HEK293 (cell line): ENCODE data around the gene SMTNL2.

Experiments used
- CTCF ChIA-PET: fragments of 350-600 bp; formaldehyde crosslinking; extraction: SDS; loops from one replicate; lab custom pipeline; 2021; ENCODE audit warnings: antibody characterized with exemption; lab: Yijun Ruan, JAX
- POLR2A ChIA-PET: fragments of 300-600 bp; formaldehyde crosslinking; extraction: SDS; loops from one replicate; lab custom pipeline; 2020; ENCODE audit warnings: antibody characterized with exemption, inconsistent platforms; lab: Yijun Ruan, JAX
- H3K27ac ChIP-seq: fragments of 200-500 bp; sonication (Bioruptor generic); 2 replicates; pipeline ENCODE4 v1.5.1; 2014; ENCODE audit warnings: low read depth, low read length, control low read depth, inconsistent platforms; ENCODE audit errors: extremely low read depth
- H3K36me3 ChIP-seq, 2 experiments: fragments of 200-500 bp in 1 of 2; sonication (Bioruptor generic) in 1 of 2; 1 replicate in 1 of 2; 2 replicates in 1 of 2; pipeline ENCODE4 v1.5.1; 2014 to 2017; ENCODE audit warnings: inconsistent platforms in 2 of 2, low read length in 2 of 2; ENCODE audit not compliant: control insufficient read depth in 2 of 2, insufficient read depth in 1 of 2
- H3K4me1 ChIP-seq: fragments of 200-500 bp; sonication (Bioruptor generic); 2 replicates; pipeline ENCODE4 v1.5.1; 2014; ENCODE audit warnings: mild to moderate bottlenecking, low read length, inconsistent platforms; ENCODE audit not compliant: control insufficient read depth, insufficient read depth
- H3K4me3 ChIP-seq: 2 replicates; pipeline ENCODE4 v1.5.1; 2011; ENCODE audit warnings: low read depth, mild to moderate bottlenecking, control low read depth, low read length, moderate library complexity
- H3K9me3 ChIP-seq: fragments of 200-500 bp; sonication (Bioruptor generic); 2 replicates; pipeline ENCODE4 v1.5.1; 2014; ENCODE audit warnings: low read depth, low read length, inconsistent platforms; ENCODE audit not compliant: control insufficient read depth, insufficient read depth
- BCL11B ChIP-seq: fragments of 450-650 bp; formaldehyde crosslinking; IDR thresholded peaks from 2 replicates; pipeline ENCODE4 v1.5.1; 2016; ENCODE audit warnings: low read depth, missing biosample characterization, missing genetic modification characterization
- HOXA7 ChIP-seq: sonication (generic); formaldehyde crosslinking; IDR thresholded peaks from 2 replicates; pipeline ENCODE4 v1.8.1; 2022; ENCODE audit warnings: missing genetic modification reagents, borderline replicate concordance
- TRIM28 ChIP-seq: IDR thresholded peaks from 2 replicates; pipeline ENCODE4 v1.6.1; 2011; ENCODE audit warnings: low read length, control low read depth, borderline replicate concordance
- ZFP69B ChIP-seq: fragments of 450-650 bp; formaldehyde crosslinking; IDR thresholded peaks from 2 replicates; pipeline ENCODE4 v1.5.1; 2016; ENCODE audit warnings: missing biosample characterization, missing genetic modification characterization
- ZIC2 ChIP-seq: fragments of 450-650 bp; formaldehyde crosslinking; IDR thresholded peaks from 2 replicates; pipeline ENCODE4 v1.5.1; 2016; ENCODE audit warnings: missing biosample characterization, missing genetic modification characterization
- ZNF114 ChIP-seq: fragments of 450-650 bp; formaldehyde crosslinking; IDR thresholded peaks from 2 replicates; pipeline ENCODE4 v1.5.0; 2017; ENCODE audit warnings: missing biosample characterization, missing genetic modification characterization
- ZNF132 ChIP-seq: fragments of 450-650 bp; formaldehyde crosslinking; IDR thresholded peaks from 2 replicates; pipeline ENCODE4 v1.5.1; 2017; ENCODE audit warnings: missing biosample characterization, missing genetic modification characterization, borderline replicate concordance
- ZNF146 ChIP-seq: fragments of 450-650 bp; formaldehyde crosslinking; IDR thresholded peaks from 2 replicates; pipeline ENCODE4 v1.5.1; 2016; ENCODE audit warnings: missing biosample characterization, missing genetic modification characterization
- ZNF292 ChIP-seq: fragments of 450-650 bp; formaldehyde crosslinking; IDR thresholded peaks from 2 replicates; pipeline ENCODE4 v1.5.1; 2016; ENCODE audit warnings: low read depth, missing biosample characterization, missing genetic modification characterization, borderline replicate concordance
- ZNF37A ChIP-seq: fragments of 450-650 bp; IDR thresholded peaks from 2 replicates; pipeline ENCODE4 v1.5.1; 2018; ENCODE audit warnings: missing biosample characterization, missing genetic modification characterization
- ZNF555 ChIP-seq: fragments of 450-650 bp; formaldehyde crosslinking; conservative IDR thresholded peaks from 2 replicates; pipeline ENCODE4 v1.5.1; 2017; ENCODE audit warnings: missing biosample characterization, mild to moderate bottlenecking, missing genetic modification characterization, inconsistent platforms
- ZNF571 ChIP-seq: fragments of 450-650 bp; formaldehyde crosslinking; IDR thresholded peaks from 2 replicates; pipeline ENCODE4 v1.5.0; 2017; ENCODE audit warnings: missing biosample characterization, missing genetic modification characterization
- ZNF677 ChIP-seq: fragments of 450-650 bp; IDR thresholded peaks from 2 replicates; pipeline ENCODE4 v1.5.0; 2018; ENCODE audit warnings: missing biosample characterization, mild to moderate bottlenecking, missing genetic modification characterization, moderate library complexity
- ZNF701 ChIP-seq: fragments of 450-650 bp; formaldehyde crosslinking; IDR thresholded peaks from 2 replicates; pipeline ENCODE4 v1.5.1; 2016; ENCODE audit warnings: missing biosample characterization, missing genetic modification characterization
- TF ChIP-seq, protein P1 (sequence below): fragments of 450-650 bp; formaldehyde crosslinking; IDR thresholded peaks from 2 replicates; pipeline ENCODE4 v1.5.1; 2016; ENCODE audit warnings: missing biosample characterization, missing genetic modification characterization
- TF ChIP-seq, protein P2 (sequence below): fragments of 450-650 bp; formaldehyde crosslinking; IDR thresholded peaks from 2 replicates; pipeline ENCODE4 v1.5.0; 2017; ENCODE audit warnings: missing biosample characterization, missing genetic modification characterization, borderline replicate concordance
- TF ChIP-seq, protein P3 (sequence below): fragments of 450-650 bp; formaldehyde crosslinking; IDR thresholded peaks from 2 replicates; pipeline ENCODE4 v1.5.1; 2016; ENCODE audit warnings: missing biosample characterization, missing genetic modification characterization, low read depth
- TF ChIP-seq, protein P4 (sequence below): fragments of 450-650 bp; formaldehyde crosslinking; IDR thresholded peaks from 2 replicates; pipeline ENCODE4 v1.5.1; 2016; ENCODE audit warnings: missing biosample characterization, missing genetic modification characterization, low read depth
- TF ChIP-seq, protein P5 (sequence below): fragments of 450-650 bp; formaldehyde crosslinking; IDR thresholded peaks from 2 replicates; pipeline ENCODE4 v1.5.1; 2017; ENCODE audit warnings: missing biosample characterization, missing genetic modification characterization
- TF ChIP-seq, protein P6 (sequence below): fragments of 450-650 bp; formaldehyde crosslinking; IDR thresholded peaks from 2 replicates; pipeline ENCODE4 v1.5.1; 2017; ENCODE audit warnings: missing biosample characterization, mild to moderate bottlenecking, missing genetic modification characterization, moderate library complexity

The SMTNL2 gene

DNA sequence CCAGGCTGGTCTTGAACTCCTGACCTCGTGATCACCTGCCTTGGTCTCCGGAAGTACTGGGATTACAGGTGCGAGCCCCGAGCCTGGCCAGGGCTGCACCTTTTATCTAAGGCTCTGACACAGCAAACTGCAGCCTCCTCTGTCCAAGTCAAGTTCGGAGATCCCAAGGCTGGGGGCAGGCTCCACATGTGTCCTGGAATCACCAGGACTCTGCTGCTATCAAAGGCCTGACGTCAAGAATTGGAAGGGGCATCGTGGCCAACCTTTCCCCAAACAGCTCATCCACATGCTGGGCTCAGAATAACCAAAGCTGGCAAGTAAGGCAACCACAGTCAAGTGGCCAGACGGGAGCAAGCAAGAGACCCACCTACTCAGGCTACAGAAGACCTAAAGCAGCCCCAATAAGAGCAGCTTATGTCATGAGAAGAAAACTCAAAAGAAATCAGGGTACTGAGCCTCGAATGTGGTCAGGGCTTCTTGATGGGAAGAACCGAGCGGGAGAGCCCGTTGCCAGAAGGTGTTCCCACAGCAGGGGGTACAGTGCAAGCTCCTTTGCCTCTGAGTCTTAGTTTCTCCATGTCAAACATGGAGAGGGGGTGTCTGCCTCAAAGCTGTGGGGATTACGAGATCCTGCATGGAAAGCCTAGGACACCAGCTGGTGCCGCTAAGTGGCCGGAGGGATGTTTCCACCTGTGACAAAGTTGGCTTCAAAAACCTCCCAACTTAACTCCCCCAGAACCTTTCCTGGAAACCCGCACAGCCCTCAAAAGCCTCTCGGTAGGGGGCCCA is 37.0 kb upstream of the SMTNL2 start:
- Histone ChIP-seq H3K4me3 (no peak overlapping the region), H3K4me1 (no peaks in the 10 kb centered on the region), H3K27ac (no peak overlapping the region), H3K36me3 (peaks cover 32 to 95% of the 10 kb centered on the region in 2 experiments), H3K9me3 (no peaks in the 10 kb centered on the region)
- ChIA-PET POLR2A (interaction anchor here (0.7 to 0.8 kb wide), 2 partner anchors 38 to 911 kb away, joined by 4 to 9 read pairs; partner anchors contain the start of gene SHPK), CTCF (interaction anchor here (1.3 kb wide), 1 partner anchor 19 kb away, joined by 3 read pairs; no protein-coding TSS in a partner anchor)
- TF ChIP-seq ZNF555 (tag by site-specific recombination) (no peak), ZNF132 (tag by site-specific recombination) (no peak), ZFP69B (tag by site-specific recombination) (no peak), ZNF677 (tag by site-specific recombination) (peak; percentile 64)
- TF ChIP-seq, protein P1, sequence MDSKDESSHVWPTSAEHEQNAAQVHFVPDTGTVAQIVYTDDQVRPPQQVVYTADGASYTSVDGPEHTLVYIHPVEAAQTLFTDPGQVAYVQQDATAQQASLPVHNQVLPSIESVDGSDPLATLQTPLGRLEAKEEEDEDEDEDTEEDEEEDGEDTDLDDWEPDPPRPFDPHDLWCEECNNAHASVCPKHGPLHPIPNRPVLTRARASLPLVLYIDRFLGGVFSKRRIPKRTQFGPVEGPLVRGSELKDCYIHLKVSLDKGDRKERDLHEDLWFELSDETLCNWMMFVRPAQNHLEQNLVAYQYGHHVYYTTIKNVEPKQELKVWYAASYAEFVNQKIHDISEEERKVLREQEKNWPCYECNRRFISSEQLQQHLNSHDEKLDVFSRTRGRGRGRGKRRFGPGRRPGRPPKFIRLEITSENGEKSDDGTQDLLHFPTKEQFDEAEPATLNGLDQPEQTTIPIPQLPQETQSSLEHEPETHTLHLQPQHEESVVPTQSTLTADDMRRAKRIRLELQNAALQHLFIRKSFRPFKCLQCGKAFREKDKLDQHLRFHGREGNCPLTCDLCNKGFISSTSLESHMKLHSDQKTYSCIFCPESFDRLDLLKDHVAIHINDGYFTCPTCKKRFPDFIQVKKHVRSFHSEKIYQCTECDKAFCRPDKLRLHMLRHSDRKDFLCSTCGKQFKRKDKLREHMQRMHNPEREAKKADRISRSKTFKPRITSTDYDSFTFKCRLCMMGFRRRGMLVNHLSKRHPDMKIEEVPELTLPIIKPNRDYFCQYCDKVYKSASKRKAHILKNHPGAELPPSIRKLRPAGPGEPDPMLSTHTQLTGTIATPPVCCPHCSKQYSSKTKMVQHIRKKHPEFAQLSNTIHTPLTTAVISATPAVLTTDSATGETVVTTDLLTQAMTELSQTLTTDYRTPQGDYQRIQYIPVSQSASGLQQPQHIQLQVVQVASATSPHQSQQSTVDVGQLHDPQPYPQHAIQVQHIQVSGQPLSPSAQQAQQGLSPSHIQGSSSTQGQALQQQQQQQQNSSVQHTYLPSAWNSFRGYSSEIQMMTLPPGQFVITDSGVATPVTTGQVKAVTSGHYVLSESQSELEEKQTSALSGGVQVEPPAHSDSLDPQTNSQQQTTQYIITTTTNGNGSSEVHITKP (tag by site-specific recombination), result no peak

DNA sequence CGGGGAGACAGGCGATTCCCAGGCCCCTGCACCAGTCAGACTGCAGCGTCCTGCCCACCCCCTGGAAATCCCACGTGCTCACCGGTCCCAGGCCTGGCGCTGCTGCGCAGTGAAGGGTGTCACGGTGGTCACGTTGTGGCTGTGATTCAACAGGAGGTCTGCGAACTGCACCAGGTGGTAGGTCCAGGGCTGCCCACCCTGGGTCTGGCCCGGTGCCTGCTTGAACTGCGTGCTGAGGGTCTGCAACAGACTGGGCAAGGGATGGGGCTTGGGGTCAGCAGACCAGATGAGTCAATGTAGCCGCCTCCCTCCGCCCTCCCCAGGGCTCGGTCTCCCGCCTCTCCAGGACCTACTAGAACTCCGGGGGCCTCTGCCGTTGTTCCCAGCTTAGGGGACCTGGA is 36.3 kb upstream of the SMTNL2 start:
- no peaks in the 10 kb centered on the region for H3K4me1 ChIP-seq
- H3K36me3 ChIP-seq, result peaks cover 39 to 95% of the 10 kb centered on the region in 2 experiments
- H3K9me3 ChIP-seq, result no peaks in the 10 kb centered on the region
- CTCF ChIA-PET, result interaction anchor here (1.3 kb wide), 1 partner anchor 18 kb away, joined by 3 read pairs; no protein-coding TSS in a partner anchor
- H3K27ac ChIP-seq, result no peak overlapping the region
- H3K4me3 ChIP-seq, result no peak overlapping the region
- POLR2A ChIA-PET, result interaction anchor here (1.2 kb wide), 1 partner anchor 10 kb away, joined by 3 read pairs; no protein-coding TSS in a partner anchor
- TF ChIP-seq TRIM28, result no peak
- no peak for TF ChIP-seq ZNF292 (tag by site-specific recombination)
- TF ChIP-seq, protein P2, sequence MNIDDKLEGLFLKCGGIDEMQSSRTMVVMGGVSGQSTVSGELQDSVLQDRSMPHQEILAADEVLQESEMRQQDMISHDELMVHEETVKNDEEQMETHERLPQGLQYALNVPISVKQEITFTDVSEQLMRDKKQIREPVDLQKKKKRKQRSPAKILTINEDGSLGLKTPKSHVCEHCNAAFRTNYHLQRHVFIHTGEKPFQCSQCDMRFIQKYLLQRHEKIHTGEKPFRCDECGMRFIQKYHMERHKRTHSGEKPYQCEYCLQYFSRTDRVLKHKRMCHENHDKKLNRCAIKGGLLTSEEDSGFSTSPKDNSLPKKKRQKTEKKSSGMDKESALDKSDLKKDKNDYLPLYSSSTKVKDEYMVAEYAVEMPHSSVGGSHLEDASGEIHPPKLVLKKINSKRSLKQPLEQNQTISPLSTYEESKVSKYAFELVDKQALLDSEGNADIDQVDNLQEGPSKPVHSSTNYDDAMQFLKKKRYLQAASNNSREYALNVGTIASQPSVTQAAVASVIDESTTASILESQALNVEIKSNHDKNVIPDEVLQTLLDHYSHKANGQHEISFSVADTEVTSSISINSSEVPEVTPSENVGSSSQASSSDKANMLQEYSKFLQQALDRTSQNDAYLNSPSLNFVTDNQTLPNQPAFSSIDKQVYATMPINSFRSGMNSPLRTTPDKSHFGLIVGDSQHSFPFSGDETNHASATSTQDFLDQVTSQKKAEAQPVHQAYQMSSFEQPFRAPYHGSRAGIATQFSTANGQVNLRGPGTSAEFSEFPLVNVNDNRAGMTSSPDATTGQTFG (tag by site-specific recombination), result no peak
- TF ChIP-seq, protein P3, sequence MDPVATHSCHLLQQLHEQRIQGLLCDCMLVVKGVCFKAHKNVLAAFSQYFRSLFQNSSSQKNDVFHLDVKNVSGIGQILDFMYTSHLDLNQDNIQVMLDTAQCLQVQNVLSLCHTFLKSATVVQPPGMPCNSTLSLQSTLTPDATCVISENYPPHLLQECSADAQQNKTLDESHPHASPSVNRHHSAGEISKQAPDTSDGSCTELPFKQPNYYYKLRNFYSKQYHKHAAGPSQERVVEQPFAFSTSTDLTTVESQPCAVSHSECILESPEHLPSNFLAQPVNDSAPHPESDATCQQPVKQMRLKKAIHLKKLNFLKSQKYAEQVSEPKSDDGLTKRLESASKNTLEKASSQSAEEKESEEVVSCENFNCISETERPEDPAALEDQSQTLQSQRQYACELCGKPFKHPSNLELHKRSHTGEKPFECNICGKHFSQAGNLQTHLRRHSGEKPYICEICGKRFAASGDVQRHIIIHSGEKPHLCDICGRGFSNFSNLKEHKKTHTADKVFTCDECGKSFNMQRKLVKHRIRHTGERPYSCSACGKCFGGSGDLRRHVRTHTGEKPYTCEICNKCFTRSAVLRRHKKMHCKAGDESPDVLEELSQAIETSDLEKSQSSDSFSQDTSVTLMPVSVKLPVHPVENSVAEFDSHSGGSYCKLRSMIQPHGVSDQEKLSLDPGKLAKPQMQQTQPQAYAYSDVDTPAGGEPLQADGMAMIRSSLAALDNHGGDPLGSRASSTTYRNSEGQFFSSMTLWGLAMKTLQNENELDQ, result no peak
- TF ChIP-seq, protein P4, sequence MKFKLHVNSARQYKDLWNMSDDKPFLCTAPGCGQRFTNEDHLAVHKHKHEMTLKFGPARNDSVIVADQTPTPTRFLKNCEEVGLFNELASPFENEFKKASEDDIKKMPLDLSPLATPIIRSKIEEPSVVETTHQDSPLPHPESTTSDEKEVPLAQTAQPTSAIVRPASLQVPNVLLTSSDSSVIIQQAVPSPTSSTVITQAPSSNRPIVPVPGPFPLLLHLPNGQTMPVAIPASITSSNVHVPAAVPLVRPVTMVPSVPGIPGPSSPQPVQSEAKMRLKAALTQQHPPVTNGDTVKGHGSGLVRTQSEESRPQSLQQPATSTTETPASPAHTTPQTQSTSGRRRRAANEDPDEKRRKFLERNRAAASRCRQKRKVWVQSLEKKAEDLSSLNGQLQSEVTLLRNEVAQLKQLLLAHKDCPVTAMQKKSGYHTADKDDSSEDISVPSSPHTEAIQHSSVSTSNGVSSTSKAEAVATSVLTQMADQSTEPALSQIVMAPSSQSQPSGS (tag by site-specific recombination), result no peak
- TF ChIP-seq ZNF114 (tag by site-specific recombination), result no peak
- TF ChIP-seq HOXA7, result no peak
- no peak for TF ChIP-seq ZIC2 (tag by site-specific recombination)
- TF ChIP-seq, protein P5, sequence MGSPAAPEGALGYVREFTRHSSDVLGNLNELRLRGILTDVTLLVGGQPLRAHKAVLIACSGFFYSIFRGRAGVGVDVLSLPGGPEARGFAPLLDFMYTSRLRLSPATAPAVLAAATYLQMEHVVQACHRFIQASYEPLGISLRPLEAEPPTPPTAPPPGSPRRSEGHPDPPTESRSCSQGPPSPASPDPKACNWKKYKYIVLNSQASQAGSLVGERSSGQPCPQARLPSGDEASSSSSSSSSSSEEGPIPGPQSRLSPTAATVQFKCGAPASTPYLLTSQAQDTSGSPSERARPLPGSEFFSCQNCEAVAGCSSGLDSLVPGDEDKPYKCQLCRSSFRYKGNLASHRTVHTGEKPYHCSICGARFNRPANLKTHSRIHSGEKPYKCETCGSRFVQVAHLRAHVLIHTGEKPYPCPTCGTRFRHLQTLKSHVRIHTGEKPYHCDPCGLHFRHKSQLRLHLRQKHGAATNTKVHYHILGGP, result no peak
- TF ChIP-seq ZNF146 (tag by site-specific recombination), result no peak
- TF ChIP-seq BCL11B, result no peak
- TF ChIP-seq ZNF701 (tag by site-specific recombination), result no peak
- TF ChIP-seq, protein P6, sequence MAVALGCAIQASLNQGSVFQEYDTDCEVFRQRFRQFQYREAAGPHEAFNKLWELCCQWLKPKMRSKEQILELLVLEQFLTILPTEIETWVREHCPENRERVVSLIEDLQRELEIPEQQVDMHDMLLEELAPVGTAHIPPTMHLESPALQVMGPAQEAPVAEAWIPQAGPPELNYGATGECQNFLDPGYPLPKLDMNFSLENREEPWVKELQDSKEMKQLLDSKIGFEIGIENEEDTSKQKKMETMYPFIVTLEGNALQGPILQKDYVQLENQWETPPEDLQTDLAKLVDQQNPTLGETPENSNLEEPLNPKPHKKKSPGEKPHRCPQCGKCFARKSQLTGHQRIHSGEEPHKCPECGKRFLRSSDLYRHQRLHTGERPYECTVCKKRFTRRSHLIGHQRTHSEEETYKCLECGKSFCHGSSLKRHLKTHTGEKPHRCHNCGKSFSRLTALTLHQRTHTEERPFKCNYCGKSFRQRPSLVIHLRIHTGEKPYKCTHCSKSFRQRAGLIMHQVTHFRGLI (tag by site-specific recombination), result no peak
- TF ChIP-seq ZNF571 (tag by site-specific recombination), result no peak
- no peak for TF ChIP-seq ZNF37A (tag by site-specific recombination)
